ENCODE data around the gene OR5V1.
"Not testable (repeated sequence)": the region's sequence is repeated elsewhere in the genome, so short reads cannot be mapped to it uniquely, and the experiment has no call there.

Gene OR5V1

DNA sequence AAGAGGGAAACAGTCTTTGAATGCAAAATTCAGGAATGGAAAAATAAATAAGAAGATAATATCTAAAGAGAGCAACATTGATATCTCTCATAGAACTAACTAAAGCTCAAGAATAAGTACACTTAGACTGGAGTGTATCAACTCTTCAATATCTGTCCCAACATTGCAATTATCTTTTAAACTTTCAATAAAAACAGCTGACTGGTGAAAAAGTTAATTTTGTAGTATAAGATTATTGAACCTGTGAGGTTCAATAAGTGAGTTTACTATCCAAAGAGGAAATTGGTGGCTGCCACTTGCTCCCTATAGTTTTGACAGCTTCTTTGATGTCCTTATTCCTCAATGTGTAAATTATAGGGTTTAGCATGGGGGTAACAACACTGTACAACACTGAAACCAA lies 13.7 kb downstream of the OR5V1 start:
- no peak overlapping the region for H3K4me3 ChIP-seq (ENCODE audit: low read depth, low read length, poor library complexity, severe bottlenecking)
- no peaks in the 10 kb centered on the region for H3K27me3 ChIP-seq (ENCODE audit: insufficient read depth, low read length)
- no peaks in the 10 kb centered on the region for H3K9me3 ChIP-seq (ENCODE audit: low read length)
- H4K20me1 ChIP-seq (ENCODE audit: insufficient read depth, low read length), result no peaks in the 10 kb centered on the region
- no peaks in the 10 kb centered on the region for H3K4me1 ChIP-seq (ENCODE audit: insufficient read depth, low read length, severe bottlenecking)
- no peaks in the 10 kb centered on the region for H3F3A ChIP-seq (ENCODE audit: insufficient read depth, low read length)
- no peak overlapping the region for H3K27ac ChIP-seq (ENCODE audit: low read depth, low read length, poor library complexity, severe bottlenecking)
- TF ChIP-seq, protein P1, sequence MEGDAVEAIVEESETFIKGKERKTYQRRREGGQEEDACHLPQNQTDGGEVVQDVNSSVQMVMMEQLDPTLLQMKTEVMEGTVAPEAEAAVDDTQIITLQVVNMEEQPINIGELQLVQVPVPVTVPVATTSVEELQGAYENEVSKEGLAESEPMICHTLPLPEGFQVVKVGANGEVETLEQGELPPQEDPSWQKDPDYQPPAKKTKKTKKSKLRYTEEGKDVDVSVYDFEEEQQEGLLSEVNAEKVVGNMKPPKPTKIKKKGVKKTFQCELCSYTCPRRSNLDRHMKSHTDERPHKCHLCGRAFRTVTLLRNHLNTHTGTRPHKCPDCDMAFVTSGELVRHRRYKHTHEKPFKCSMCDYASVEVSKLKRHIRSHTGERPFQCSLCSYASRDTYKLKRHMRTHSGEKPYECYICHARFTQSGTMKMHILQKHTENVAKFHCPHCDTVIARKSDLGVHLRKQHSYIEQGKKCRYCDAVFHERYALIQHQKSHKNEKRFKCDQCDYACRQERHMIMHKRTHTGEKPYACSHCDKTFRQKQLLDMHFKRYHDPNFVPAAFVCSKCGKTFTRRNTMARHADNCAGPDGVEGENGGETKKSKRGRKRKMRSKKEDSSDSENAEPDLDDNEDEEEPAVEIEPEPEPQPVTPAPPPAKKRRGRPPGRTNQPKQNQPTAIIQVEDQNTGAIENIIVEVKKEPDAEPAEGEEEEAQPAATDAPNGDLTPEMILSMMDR (IDR thresholded peaks at IDR 0.05; ENCODE audit: low read length), result no peak
- TF ChIP-seq EZH2 (IDR thresholded peaks at IDR 0.05; ENCODE audit: borderline replicate concordance, low read length), result no peak
- no peaks in the 10 kb centered on the region for H3K9me2 ChIP-seq (ENCODE audit: low read depth, low read length)
- H3K79me2 ChIP-seq (ENCODE audit: insufficient read depth, low read length), result no peaks in the 10 kb centered on the region
- H3K36me3 ChIP-seq (ENCODE audit: insufficient read depth, low read length), result no peaks in the 10 kb centered on the region
- H3K9ac ChIP-seq (ENCODE audit: low read length), result no peak overlapping the region
- H2AFZ ChIP-seq (ENCODE audit: low read length), result no peak overlapping the region
- H3K4me2 ChIP-seq (ENCODE audit: low read length), result no peak overlapping the region

DNA sequence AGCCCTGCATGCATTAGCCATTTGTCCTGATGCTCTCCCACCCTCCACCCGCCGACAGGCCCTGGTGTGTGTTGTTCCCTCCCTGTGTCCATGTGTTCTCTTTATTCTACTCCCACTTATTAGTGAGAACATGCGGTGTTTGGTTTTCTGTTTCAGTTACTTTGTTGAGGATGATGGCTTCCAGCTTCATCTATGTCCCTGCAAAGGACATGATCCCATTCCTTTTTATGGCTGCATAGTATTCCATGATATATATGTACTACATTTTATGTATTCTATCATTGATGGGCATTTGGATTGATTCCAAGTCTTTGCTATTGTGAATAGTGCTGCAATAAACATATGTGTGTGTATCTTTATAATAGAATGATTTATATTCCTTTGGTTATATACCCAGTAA lies 19.3 kb downstream of the OR5V1 start:
- H4K20me1 ChIP-seq (ENCODE audit: insufficient read depth, low read length); H3K4me3 ChIP-seq (ENCODE audit: low read depth, low read length, poor library complexity, severe bottlenecking); H3K36me3 ChIP-seq (ENCODE audit: insufficient read depth, low read length); H3K9ac ChIP-seq (ENCODE audit: low read length); H3K4me1 ChIP-seq (ENCODE audit: insufficient read depth, low read length, severe bottlenecking); H3K4me2 ChIP-seq (ENCODE audit: low read length); H3K9me2 ChIP-seq (ENCODE audit: low read depth, low read length); H3K27ac ChIP-seq (ENCODE audit: low read depth, low read length, poor library complexity, severe bottlenecking); H3K9me3 ChIP-seq (ENCODE audit: low read length); H2AFZ ChIP-seq (ENCODE audit: low read length); H3K27me3 ChIP-seq (ENCODE audit: insufficient read depth, low read length); H3K79me2 ChIP-seq (ENCODE audit: insufficient read depth, low read length); H3F3A ChIP-seq (ENCODE audit: insufficient read depth, low read length): not testable (repeated sequence)

DNA sequence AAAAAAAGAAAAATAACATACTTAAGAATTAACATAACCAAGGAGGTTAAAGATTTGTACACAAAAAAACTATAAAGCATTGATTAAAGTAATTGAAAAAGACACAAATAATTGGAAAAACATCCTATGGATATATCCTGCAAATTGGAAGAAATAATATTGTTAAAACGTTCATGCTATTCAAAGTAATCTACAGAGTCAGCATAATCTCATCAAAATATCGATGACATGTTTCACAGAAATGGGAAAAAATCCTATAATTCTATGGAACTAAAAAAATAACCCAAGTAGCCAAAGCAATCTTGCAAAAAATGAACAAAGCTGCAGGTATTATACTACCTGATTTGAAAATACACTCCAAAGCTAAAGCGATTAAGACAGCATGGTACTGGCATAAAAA lies 23.3 kb downstream of the OR5V1 start:
- Histone ChIP-seq H3K27ac (ENCODE audit: low read depth, low read length, poor library complexity, severe bottlenecking) (no peak overlapping the region), H3K36me3 (ENCODE audit: insufficient read depth, low read length) (no peaks in the 10 kb centered on the region), H3K9me3 (ENCODE audit: low read length) (no peaks in the 10 kb centered on the region), H4K20me1 (ENCODE audit: insufficient read depth, low read length) (no peaks in the 10 kb centered on the region), H3K9me2 (ENCODE audit: low read depth, low read length) (no peaks in the 10 kb centered on the region), H3K4me2 (ENCODE audit: low read length) (no peak overlapping the region), H3K4me1 (ENCODE audit: insufficient read depth, low read length, severe bottlenecking) (no peaks in the 10 kb centered on the region), H3K9ac (ENCODE audit: low read length) (no peak overlapping the region), H3K4me3 (ENCODE audit: low read depth, low read length, poor library complexity, severe bottlenecking) (no peak overlapping the region), H2AFZ (ENCODE audit: low read length) (no peak overlapping the region), H3F3A (ENCODE audit: insufficient read depth, low read length) (no peaks in the 10 kb centered on the region), H3K79me2 (ENCODE audit: insufficient read depth, low read length) (no peaks in the 10 kb centered on the region), H3K27me3 (ENCODE audit: insufficient read depth, low read length) (no peaks in the 10 kb centered on the region)
- TF ChIP-seq EZH2 (IDR thresholded peaks at IDR 0.05; ENCODE audit: borderline replicate concordance, low read length), result no peak
- TF ChIP-seq, protein P1 (IDR thresholded peaks at IDR 0.05; ENCODE audit: low read length), result no peak

DNA sequence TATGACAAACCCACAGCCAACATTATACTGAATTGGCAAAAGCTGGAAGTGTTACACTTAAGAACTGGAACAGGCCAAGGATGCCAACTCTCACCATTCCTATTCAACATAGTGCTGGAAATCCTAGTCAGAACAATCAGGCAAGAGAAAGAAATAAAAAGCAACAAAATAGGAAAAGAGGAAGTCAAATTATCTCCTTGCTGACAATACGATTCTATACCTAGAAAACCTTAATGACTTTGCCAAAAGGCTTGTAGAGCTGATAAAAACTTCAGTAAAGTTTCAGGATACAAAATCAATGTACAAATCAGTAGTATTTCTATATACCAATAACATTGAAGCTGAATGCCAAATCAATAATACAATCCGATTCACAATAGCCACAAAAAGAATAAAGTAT lies 32.4 kb downstream of the OR5V1 start:
- no peak for TF ChIP-seq EZH2 (IDR thresholded peaks at IDR 0.05; ENCODE audit: borderline replicate concordance, low read length)
- TF ChIP-seq, protein P1 (IDR thresholded peaks at IDR 0.05; ENCODE audit: low read length), result no peak
- Histone ChIP-seq H3K9me2 (ENCODE audit: low read depth, low read length) (no peaks in the 10 kb centered on the region), H3K4me1 (ENCODE audit: insufficient read depth, low read length, severe bottlenecking) (no peaks in the 10 kb centered on the region)

More for the DNA sequence above, 32.4 kb downstream of the OR5V1 start:
- H3K79me2 ChIP-seq (ENCODE audit: insufficient read depth, low read length), result no peaks in the 10 kb centered on the region
- no peak overlapping the region for H3K9ac ChIP-seq (ENCODE audit: low read length)
- H3K4me2 ChIP-seq (ENCODE audit: low read length), result no peak overlapping the region
- no peak overlapping the region for H2AFZ ChIP-seq (ENCODE audit: low read length)
- no peaks in the 10 kb centered on the region for H4K20me1 ChIP-seq (ENCODE audit: insufficient read depth, low read length)
- no peaks in the 10 kb centered on the region for H3K27me3 ChIP-seq (ENCODE audit: insufficient read depth, low read length)
- H3K36me3 ChIP-seq (ENCODE audit: insufficient read depth, low read length), result no peaks in the 10 kb centered on the region
- H3K27ac ChIP-seq (ENCODE audit: low read depth, low read length, poor library complexity, severe bottlenecking), result no peak overlapping the region
- no peaks in the 10 kb centered on the region for H3K9me3 ChIP-seq (ENCODE audit: low read length)
- H3F3A ChIP-seq (ENCODE audit: insufficient read depth, low read length), result no peaks in the 10 kb centered on the region
- no peak overlapping the region for H3K4me3 ChIP-seq (ENCODE audit: low read depth, low read length, poor library complexity, severe bottlenecking)
